H9 (cell line): Measurements from ENCODE around the gene BIRC7. TPM values are rescaled to one million over a fixed set of nuclear protein-coding genes. Genes with fewer than 3 reads are reported as not detected.

Experiments used
- DNase-seq: peaks from one replicate; pipeline ENCODE4 v3.0.0-alpha.2; 2017
- H2AFZ ChIP-seq: one replicate; pipeline ENCODE4 v1.6.1; 2013; ENCODE audit warnings: mild to moderate bottlenecking, low read length, control low read depth, moderate library complexity
- H2AK5ac ChIP-seq: 2 replicates; pipeline ENCODE4 v1.6.1; 2013; ENCODE audit warnings: low read length, control low read depth, mixed read lengths; ENCODE audit not compliant: insufficient read length
- H2BK120ac ChIP-seq: one replicate; pipeline ENCODE4 v1.6.1; 2013; ENCODE audit warnings: low read depth, mild to moderate bottlenecking, low read length, control low read depth, inconsistent platforms; ENCODE audit not compliant: poor library complexity, severe bottlenecking
- H2BK12ac ChIP-seq: 2 replicates; pipeline ENCODE4 v1.6.1; 2013; ENCODE audit warnings: low read length, control low read depth, mixed read lengths, low read depth; ENCODE audit not compliant: insufficient read length
- H2BK15ac ChIP-seq: 2 replicates; pipeline ENCODE4 v1.6.1; 2013; ENCODE audit warnings: low read depth, low read length, control low read depth
- H2BK20ac ChIP-seq: one replicate; pipeline ENCODE4 v1.6.1; 2013; ENCODE audit warnings: low read depth, mild to moderate bottlenecking, low read length, control low read depth, inconsistent platforms; ENCODE audit not compliant: poor library complexity, severe bottlenecking
- H2BK5ac ChIP-seq: 2 replicates; pipeline ENCODE4 v1.6.1; 2013; ENCODE audit warnings: low read length, control low read depth, mixed read lengths; ENCODE audit not compliant: insufficient read length
- H3K14ac ChIP-seq: 2 replicates; pipeline ENCODE4 v1.6.1; 2013; ENCODE audit warnings: low read length, control low read depth; ENCODE audit not compliant: insufficient read depth
- H3K18ac ChIP-seq: 2 replicates; pipeline ENCODE4 v1.6.1; 2013; ENCODE audit warnings: low read depth, mild to moderate bottlenecking, mixed read lengths, low read length, control low read depth; ENCODE audit not compliant: insufficient read length
- H3K23ac ChIP-seq: 2 replicates; pipeline ENCODE4 v1.6.1; 2013; ENCODE audit warnings: low read length, control low read depth, mixed read lengths, low read depth; ENCODE audit not compliant: insufficient read length
- H3K23me2 ChIP-seq: 2 replicates; pipeline ENCODE4 v1.6.1; 2013; ENCODE audit warnings: low read depth, mild to moderate bottlenecking, mixed read lengths, low read length, control low read depth; ENCODE audit not compliant: insufficient read length, poor library complexity, severe bottlenecking
- H3K27ac ChIP-seq: 2 replicates; pipeline ENCODE4 v1.5.1; 2013; ENCODE audit warnings: low read length, control low read depth, mixed read lengths, low read depth; ENCODE audit not compliant: insufficient read length
- H3K27me3 ChIP-seq: 2 replicates; pipeline ENCODE4 v1.6.1; 2013; ENCODE audit warnings: low read length, control low read depth, inconsistent platforms; ENCODE audit not compliant: insufficient read depth
- H3K4ac ChIP-seq: 2 replicates; pipeline ENCODE4 v1.6.1; 2013; ENCODE audit warnings: low read depth, mild to moderate bottlenecking, control low read depth, inconsistent platforms, low read length, moderate library complexity
- H3K4me1 ChIP-seq: 2 replicates; pipeline ENCODE4 v1.6.1; 2013; ENCODE audit warnings: low read length, control low read depth, inconsistent platforms; ENCODE audit not compliant: insufficient read depth
- H3K4me2 ChIP-seq: 2 replicates; pipeline ENCODE4 v1.6.1; 2013; ENCODE audit warnings: low read length, control low read depth, mixed read lengths; ENCODE audit not compliant: insufficient read length, insufficient read depth
- H3K56ac ChIP-seq: 2 replicates; pipeline ENCODE4 v1.6.1; 2013; ENCODE audit warnings: low read depth, mild to moderate bottlenecking, mixed read lengths, low read length, control low read depth; ENCODE audit not compliant: insufficient read length
- H3K79me1 ChIP-seq: 2 replicates; pipeline ENCODE4 v1.6.1; 2013; ENCODE audit warnings: low read depth, mild to moderate bottlenecking, moderate library complexity, low read length, control low read depth, inconsistent platforms; ENCODE audit not compliant: insufficient read depth, poor library complexity, severe bottlenecking
- H3K79me2 ChIP-seq: 2 replicates; pipeline ENCODE4 v1.6.1; 2013; ENCODE audit warnings: low read length, control low read depth, inconsistent platforms; ENCODE audit not compliant: insufficient read depth
- H3K9ac ChIP-seq: 2 replicates; pipeline ENCODE4 v1.6.1; 2013; ENCODE audit warnings: low read length, control low read depth, mixed read lengths; ENCODE audit not compliant: insufficient read length; ENCODE audit errors: extremely low read depth
- H3K9me3 ChIP-seq: one replicate; pipeline ENCODE4 v1.6.1; 2013; ENCODE audit warnings: low read depth, low read length, inconsistent platforms; ENCODE audit not compliant: control insufficient read depth
- H3T11ph ChIP-seq: one replicate; pipeline ENCODE4 v1.6.1; 2013; ENCODE audit warnings: mild to moderate bottlenecking, low read length, control low read depth, inconsistent platforms
- H4K20me1 ChIP-seq: one replicate; pipeline ENCODE4 v1.6.1; 2013; ENCODE audit not compliant: control insufficient read depth, insufficient read length, insufficient read depth
- H4K5ac ChIP-seq: 2 replicates; pipeline ENCODE4 v1.6.1; 2013; ENCODE audit warnings: low read depth, mild to moderate bottlenecking, mixed read lengths, low read length, control low read depth; ENCODE audit not compliant: insufficient read length
- H4K8ac ChIP-seq: replicated peaks from 2 replicates; pipeline ENCODE4 v1.6.1; 2013; ENCODE audit warnings: low read length, control low read depth, mixed read lengths, low read depth; ENCODE audit not compliant: insufficient read length
- H4K91ac ChIP-seq: 2 replicates; pipeline ENCODE4 v1.6.1; 2013; ENCODE audit warnings: low read depth, mild to moderate bottlenecking, moderate library complexity, mixed read lengths, low read length, control low read depth; ENCODE audit not compliant: insufficient read length
- H3K27ac Mint-ChIP-seq, 3 experiments: 2 replicates in 2 of 3; 3 replicates in 1 of 3; pipeline ENCODE4 v1.8.0; 2020 to 2021; ENCODE audit warnings: mixed read lengths in 3 of 3, mild to moderate bottlenecking in 1 of 3, moderate library complexity in 1 of 3
- H3K27me3 Mint-ChIP-seq: 2 replicates; pipeline ENCODE4 v1.8.0; 2021; ENCODE audit warnings: low read depth, mild to moderate bottlenecking, moderate library complexity, mixed read lengths
- H3K36me3 Mint-ChIP-seq, 3 experiments: 2 replicates in 2 of 3; 3 replicates in 1 of 3; pipeline ENCODE4 v1.8.0; 2020 to 2021; ENCODE audit warnings: low read depth in 3 of 3, mixed read lengths in 3 of 3; ENCODE audit not compliant: insufficient read depth in 1 of 3
- H3K4me1 Mint-ChIP-seq, 2 experiments: 2 replicates each; pipeline ENCODE4 v1.8.0; 2020; ENCODE audit warnings: mixed read lengths in 2 of 2
- H3K4me3 Mint-ChIP-seq, 2 experiments: 2 replicates in 1 of 2; 3 replicates in 1 of 2; pipeline ENCODE4 v1.8.0; 2020 to 2021; ENCODE audit warnings: mild to moderate bottlenecking in 2 of 2, mixed read lengths in 2 of 2, moderate library complexity in 1 of 2
- H3K9me3 Mint-ChIP-seq, 2 experiments: 2 replicates in 1 of 2; 3 replicates in 1 of 2; pipeline ENCODE4 v1.8.0; 2020; ENCODE audit warnings: mild to moderate bottlenecking in 2 of 2, mixed read lengths in 2 of 2, moderate library complexity in 1 of 2
- CTCF ChIP-seq: fragments of 200-600 bp; sonication (generic); conservative IDR thresholded peaks from 3 replicates; pipeline ENCODE4 v1.8.0; 2021; ENCODE audit warnings: antibody characterized with exemption, mild to moderate bottlenecking
- WGBS: extraction: QIAGEN DNeasy Blood & Tissue Kit; methylation state at CpG from one replicate; pipeline ENCODE4 v1.1.7; 2013; ENCODE audit warnings: missing lambda C conversion rate, low lambda C conversion rate, mixed read lengths; ENCODE audit not compliant: insufficient read length; ENCODE audit errors: extremely low coverage; 5-methylcytosine and 5-hydroxymethylcytosine counted together
- total RNA-seq: library from RNA; stranded (reverse); gene quantifications from 2 replicates; pipeline ENCODE4 v1.2.1, GENCODE V29; 2021

BIRC7 gene
- total RNA-seq, 1 experiment from 2014 or later = not detected

DNA sequence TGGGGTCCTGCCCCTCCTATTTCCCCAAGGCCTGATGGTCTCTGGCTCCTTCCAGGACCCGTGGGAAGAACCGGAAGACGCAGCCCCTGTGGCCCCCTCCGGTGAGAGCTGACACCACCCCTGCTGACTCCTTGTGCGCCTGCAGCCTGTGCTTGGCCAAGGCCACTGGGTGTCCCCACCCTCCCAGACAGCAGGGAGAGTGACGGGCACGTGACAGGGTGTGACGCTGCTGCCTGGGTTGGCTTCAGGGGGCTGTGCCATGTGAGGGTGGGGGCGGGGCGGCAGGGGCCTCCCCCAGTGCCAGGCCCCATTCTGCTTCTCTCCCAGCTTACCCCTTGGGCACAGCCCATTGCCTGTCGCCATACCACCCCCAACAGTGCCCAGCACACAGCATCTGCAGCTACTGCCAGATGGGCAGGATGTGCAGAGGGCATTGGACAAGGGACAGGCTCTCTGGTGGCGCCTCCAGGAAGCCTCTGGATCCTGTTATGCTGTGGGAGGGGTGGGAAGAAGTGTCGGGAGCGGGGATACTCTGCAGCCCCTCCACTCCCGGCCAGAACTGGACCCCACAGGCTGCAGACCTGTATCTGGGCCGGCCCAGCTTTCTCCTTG, 2.9 kb downstream of the BIRC7 start:
- H2BK15ac ChIP-seq = no peak overlapping the region
- Mint-ChIP-seq H3K27ac (no peak overlapping the region), H3K27me3 (peaks cover 2% of the 10 kb centered on the region), H3K4me1 (peaks cover 3 to 12% of the 10 kb centered on the region in 2 experiments), H3K9me3 (no peaks in the 10 kb centered on the region), H3K4me3 (no peak overlapping the region), H3K36me3 (no peaks in the 10 kb centered on the region)
- no peak overlapping the region for H2AK5ac ChIP-seq
- no peak overlapping the region for H3K9ac ChIP-seq
- no peak overlapping the region for H3K23ac ChIP-seq
- no peak overlapping the region for H3T11ph ChIP-seq
- no peak overlapping the region for H2BK120ac ChIP-seq
- no peaks in the 10 kb centered on the region for H3K79me2 ChIP-seq
- H2BK5ac ChIP-seq = no peak overlapping the region
- no peak for TF ChIP-seq CTCF
- H4K91ac ChIP-seq = no peak overlapping the region
- peaks cover 2% of the 10 kb centered on the region; the same call in 1 of the 2 replicates for H3K4me1 ChIP-seq
- no peaks in the 10 kb centered on the region for H4K20me1 ChIP-seq
- H3K79me1 ChIP-seq = no peaks in the 10 kb centered on the region
- no peak overlapping the region for H2AFZ ChIP-seq
- H3K27ac ChIP-seq = no peak overlapping the region
- H2BK20ac ChIP-seq = no peak overlapping the region
- no peaks in the 10 kb centered on the region for H3K9me3 ChIP-seq
- no peak overlapping the region for H3K4me2 ChIP-seq
- DNase-seq = no peak
- H2BK12ac ChIP-seq = no peak overlapping the region
- H3K14ac ChIP-seq = no peak overlapping the region; the same call in 1 of the 2 replicates
- WGBS = no CpG with 5 or more reads among the region's 16 CpGs
- H4K5ac ChIP-seq = no peak overlapping the region
- no peaks in the 10 kb centered on the region for H3K27me3 ChIP-seq
- H3K18ac ChIP-seq = no peak overlapping the region
- H3K23me2 ChIP-seq = no peaks in the 10 kb centered on the region
- H3K4ac ChIP-seq = no peak overlapping the region
- no peak overlapping the region for H3K56ac ChIP-seq
- H4K8ac ChIP-seq = no peak overlapping the region
